Astrocyte of the cerebellum (primary cell): ENCODE data around the gene TMEM51.

Source experiments
- DNase-seq: peaks from one replicate; pipeline ENCODE4 v3.0.0-alpha.2; 2011; ENCODE audit warnings: low read depth
- H3K4me3 ChIP-seq: 2 replicates; pipeline ENCODE4 v1.5.1; 2011; ENCODE audit warnings: mild to moderate bottlenecking, low read depth, low read length, moderate library complexity
- CTCF ChIP-seq: IDR thresholded peaks from 2 replicates; pipeline ENCODE4 v1.5.1; 2012; ENCODE audit warnings: low read length, low read depth, moderate library complexity, mild to moderate bottlenecking; ENCODE audit errors: missing control alignments
- in situ Hi-C: cut with HindIII; loops from 2 replicates; pipeline ENCODE4 v1.10.0; 2017; ENCODE audit warnings: low sequenced_read_pairs

The TMEM51 gene

GRCh38 chr1:15197591-15198447 is 44.3 kb downstream of the TMEM51 start:
- DNase-seq: no peak
- TF ChIP-seq CTCF: no peak
- no peak overlapping the region for H3K4me3 ChIP-seq
- in situ Hi-C loops: no loop called here

GRCh38 chr1:15198684-15199083 is 45.1 kb downstream of the TMEM51 start:
- in situ Hi-C loops: no loop called here
- H3K4me3 ChIP-seq: no peak overlapping the region
- no peak for TF ChIP-seq CTCF
- no peak for DNase-seq

- in situ Hi-C loops: no loop called here
- no peak overlapping the region for H3K4me3 ChIP-seq
- no peak for DNase-seq
- TF ChIP-seq CTCF: no peak
These were observed 47.7 kb downstream of the TMEM51 start for GRCh38 chr1:15201221-15201620.

DNA sequence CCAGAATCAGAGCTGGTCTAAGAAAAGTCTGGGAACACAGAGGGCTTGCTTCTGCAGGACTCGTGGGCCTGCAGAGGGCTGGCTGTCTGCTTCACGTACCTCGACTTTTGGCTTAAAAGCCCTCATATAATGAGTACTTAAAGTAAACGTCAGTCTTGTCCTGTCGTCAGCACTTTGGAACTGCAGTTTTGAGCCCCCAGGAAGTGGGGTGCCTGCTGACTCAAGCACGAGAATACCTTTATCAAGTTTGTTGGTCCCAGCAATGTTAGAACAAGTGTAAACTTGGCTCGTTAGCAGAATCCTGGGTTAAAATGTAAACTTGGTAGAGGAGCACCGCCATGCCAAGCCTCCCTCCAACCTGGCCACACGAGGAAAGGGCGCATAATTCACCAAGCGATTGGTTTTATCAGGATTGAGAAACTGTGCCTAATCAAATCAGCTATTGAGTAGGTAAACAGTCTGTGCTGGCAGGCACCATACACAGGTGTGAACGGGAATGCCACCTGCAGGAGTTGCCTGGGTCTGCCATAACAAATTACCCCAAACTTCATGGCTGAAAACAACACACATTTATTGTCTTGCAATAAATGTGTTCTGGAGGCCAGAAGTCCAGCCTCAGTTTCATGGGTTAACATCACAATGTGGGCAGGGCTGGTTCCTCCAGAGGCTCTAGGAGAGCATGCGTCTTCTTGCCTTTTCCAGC is 48.5 kb downstream of the TMEM51 start:
- in situ Hi-C loops: no loop called here
- no peak for TF ChIP-seq CTCF
- no peak for DNase-seq
- H3K4me3 ChIP-seq: no peak overlapping the region

DNA sequence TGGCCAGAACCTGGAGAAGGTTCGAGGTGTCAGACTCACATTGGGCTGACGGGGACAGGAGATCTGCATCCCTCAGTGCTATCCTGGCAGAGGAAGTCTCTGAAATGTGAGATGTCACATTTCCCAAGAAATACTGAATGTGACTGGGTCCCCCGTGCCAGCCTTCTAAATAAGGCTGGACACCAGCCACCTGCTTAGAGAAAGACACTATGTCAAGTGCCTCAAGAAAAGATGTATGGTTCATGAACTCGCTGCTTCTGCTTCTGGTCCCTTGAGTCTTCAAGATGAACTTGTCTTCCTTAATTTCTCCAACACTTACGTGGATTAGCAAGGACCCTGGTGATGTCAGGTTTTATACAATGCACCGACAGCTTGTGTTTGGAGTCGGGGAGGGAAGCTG is 51.4 kb downstream of the TMEM51 start:
- in situ Hi-C loops: no loop called here
- no peak for DNase-seq
- no peak overlapping the region for H3K4me3 ChIP-seq
- TF ChIP-seq CTCF: no peak

DNA sequence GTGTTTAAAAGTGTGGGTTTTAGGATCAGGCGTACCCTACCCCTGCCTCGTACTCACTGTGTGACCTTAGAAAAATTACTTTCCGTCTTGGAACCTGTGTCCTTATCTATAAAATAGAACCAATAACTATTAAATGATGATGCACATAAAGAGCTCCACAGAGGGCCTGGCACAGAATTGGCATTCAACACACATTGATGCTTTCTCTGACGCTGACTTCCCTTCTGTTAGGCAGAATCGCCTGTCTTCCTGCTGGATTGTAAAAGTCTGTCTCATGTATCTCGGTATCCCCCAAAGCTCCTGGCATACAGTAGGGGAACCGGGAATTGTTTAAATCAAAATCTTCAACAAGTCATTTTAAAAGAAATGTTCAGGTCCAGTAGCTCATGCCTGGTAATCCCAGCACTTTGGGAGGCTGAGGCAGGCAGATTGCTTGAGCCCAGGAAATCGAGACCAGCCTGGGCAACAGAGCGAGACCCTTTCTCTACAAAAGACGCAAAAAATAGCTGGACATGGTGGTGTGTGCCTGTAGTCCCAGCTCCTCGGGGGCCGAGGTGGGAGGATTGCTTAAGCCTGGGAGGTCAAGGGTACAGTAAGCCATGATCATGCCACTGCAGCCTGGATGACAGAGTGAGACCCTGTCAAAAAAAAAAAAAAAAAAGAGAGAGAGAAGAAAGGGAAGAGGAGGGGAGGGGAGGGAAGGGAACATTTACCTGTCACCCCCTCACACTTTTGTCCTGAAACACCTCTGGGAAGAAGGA is 52.2 kb downstream of the TMEM51 start:
- H3K4me3 ChIP-seq: no peak overlapping the region
- no peak for DNase-seq
- TF ChIP-seq CTCF: no peak
- in situ Hi-C loops: no loop called here
